Measurements from ENCODE around the gene ADRA2B. TPM values are rescaled to one million over a fixed set of nuclear protein-coding genes. Genes with fewer than 3 reads are reported as not detected.
A peak's percentile ranks its signal among the peaks of the same experiment; 100 is the strongest.
"Not testable (repeated sequence)": the region's sequence is repeated elsewhere in the genome, so short reads cannot be mapped to it uniquely, and the experiment has no call there.

Gene ADRA2B
- 3.1 TPM for polyA plus RNA-seq (2013, experiment 1 of 4)
- polyA plus RNA-seq (2013, experiment 2 of 4), result 2.8 TPM
- 3.2 TPM for polyA plus RNA-seq (2013, experiment 3 of 4)
- 2.9 TPM for polyA plus RNA-seq (2013, experiment 4 of 4)

GRCh38 chr2:96116424-96116878 is at the start of gene ADRA2B:
Gene ADRA2B (minus strand): TSS chr2:96116571. CDS start chr2:96116149, 422 bp downstream.
- no peak within 1 kb of the TSS for H3K27ac ChIP-seq (ENCODE audit: insufficient read depth, low read depth, low read length, poor library complexity, severe bottlenecking)
- no peaks in the 10 kb centered on the region for H3K36me3 ChIP-seq (ENCODE audit: control insufficient read depth, insufficient read depth, low read length)
- no peaks in the 10 kb centered on the region for H3K9me3 ChIP-seq (ENCODE audit: control insufficient read depth, low read length)
- WGBS, 2 experiments, result 1% methylated on average over 64 of the region's 64 CpGs
- peaks cover 4% of the 10 kb centered on the region for H3K4me1 ChIP-seq (ENCODE audit: control insufficient read depth, insufficient read depth, low read length)
- peaks cover 44% of the 10 kb centered on the region for H3K27me3 ChIP-seq (ENCODE audit: control insufficient read depth, insufficient read depth, low read length, poor library complexity, severe bottlenecking)
- H3K4me3 ChIP-seq (ENCODE audit: insufficient read depth, low read depth, low read length), result peak within 1 kb of the TSS; percentile 49

- Histone ChIP-seq H3K27me3 (ENCODE audit: control insufficient read depth, insufficient read depth, low read length, poor library complexity, severe bottlenecking) (no peaks in the 10 kb centered on the region), H3K36me3 (ENCODE audit: control insufficient read depth, insufficient read depth, low read length) (no peaks in the 10 kb centered on the region), H3K4me3 (ENCODE audit: insufficient read depth, low read depth, low read length) (no peak overlapping the region), H3K9me3 (ENCODE audit: control insufficient read depth, low read length) (no peaks in the 10 kb centered on the region), H3K4me1 (ENCODE audit: control insufficient read depth, insufficient read depth, low read length) (no peaks in the 10 kb centered on the region), H3K27ac (ENCODE audit: insufficient read depth, low read depth, low read length, poor library complexity, severe bottlenecking) (no peak overlapping the region)
- WGBS, 2 experiments, result 70% methylated on average over 18 of the region's 18 CpGs
These were observed 48.3 kb upstream of the ADRA2B start for GRCh38 chr2:96164459-96165184.

- Histone ChIP-seq H3K4me1 (ENCODE audit: control insufficient read depth, insufficient read depth, low read length) (no peaks in the 10 kb centered on the region), H3K9me3 (ENCODE audit: control insufficient read depth, low read length) (no peaks in the 10 kb centered on the region), H3K36me3 (ENCODE audit: control insufficient read depth, insufficient read depth, low read length) (no peaks in the 10 kb centered on the region), H3K27ac (ENCODE audit: insufficient read depth, low read depth, low read length, poor library complexity, severe bottlenecking) (no peak overlapping the region), H3K4me3 (ENCODE audit: insufficient read depth, low read depth, low read length) (no peak overlapping the region), H3K27me3 (ENCODE audit: control insufficient read depth, insufficient read depth, low read length, poor library complexity, severe bottlenecking) (no peaks in the 10 kb centered on the region)
- WGBS, 2 experiments, result 86 to 88% methylated on average over 13 of the region's 13 CpGs
These were observed 47.5 kb upstream of the ADRA2B start for GRCh38 chr2:96163768-96164429.

GRCh38 chr2:96163415-96163767 is 47.0 kb upstream of the ADRA2B start:
- no peaks in the 10 kb centered on the region for H3K4me1 ChIP-seq (ENCODE audit: control insufficient read depth, insufficient read depth, low read length)
- H3K4me3 ChIP-seq (ENCODE audit: insufficient read depth, low read depth, low read length), result no peak overlapping the region
- no peaks in the 10 kb centered on the region for H3K27me3 ChIP-seq (ENCODE audit: control insufficient read depth, insufficient read depth, low read length, poor library complexity, severe bottlenecking)
- H3K36me3 ChIP-seq (ENCODE audit: control insufficient read depth, insufficient read depth, low read length), result no peaks in the 10 kb centered on the region
- no peak overlapping the region for H3K27ac ChIP-seq (ENCODE audit: insufficient read depth, low read depth, low read length, poor library complexity, severe bottlenecking)
- 95% methylated on average over 5 of the region's 5 CpGs for WGBS, 2 experiments
- H3K9me3 ChIP-seq (ENCODE audit: control insufficient read depth, low read length), result no peaks in the 10 kb centered on the region

- Histone ChIP-seq H3K27me3 (ENCODE audit: control insufficient read depth, insufficient read depth, low read length, poor library complexity, severe bottlenecking) (no peaks in the 10 kb centered on the region), H3K4me1 (ENCODE audit: control insufficient read depth, insufficient read depth, low read length) (peaks cover 5% of the 10 kb centered on the region), H3K36me3 (ENCODE audit: control insufficient read depth, insufficient read depth, low read length) (no peaks in the 10 kb centered on the region), H3K9me3 (ENCODE audit: control insufficient read depth, low read length) (no peaks in the 10 kb centered on the region), H3K4me3 (ENCODE audit: insufficient read depth, low read depth, low read length) (no peak overlapping the region), H3K27ac (ENCODE audit: insufficient read depth, low read depth, low read length, poor library complexity, severe bottlenecking) (no peak overlapping the region)
- WGBS, 2 experiments, result 85 to 89% methylated on average over 5 of the region's 5 CpGs
These were observed 45.5 kb upstream of the ADRA2B start for GRCh38 chr2:96161898-96162297.

- H3K27me3 ChIP-seq (ENCODE audit: control insufficient read depth, insufficient read depth, low read length, poor library complexity, severe bottlenecking); H3K4me1 ChIP-seq (ENCODE audit: control insufficient read depth, insufficient read depth, low read length); H3K9me3 ChIP-seq (ENCODE audit: control insufficient read depth, low read length); H3K27ac ChIP-seq (ENCODE audit: insufficient read depth, low read depth, low read length, poor library complexity, severe bottlenecking); H3K4me3 ChIP-seq (ENCODE audit: insufficient read depth, low read depth, low read length); H3K36me3 ChIP-seq (ENCODE audit: control insufficient read depth, insufficient read depth, low read length): not testable (repeated sequence)
- 87 to 95% methylated on average over 3 to 4 of the region's 5 CpGs for WGBS, 2 experiments
These were observed 44.0 kb upstream of the ADRA2B start for GRCh38 chr2:96160366-96160765.

GRCh38 chr2:96159084-96159830 is 42.9 kb upstream of the ADRA2B start:
- 87 to 88% methylated on average over 17 of the region's 17 CpGs for WGBS, 2 experiments
- H3K4me1 ChIP-seq (ENCODE audit: control insufficient read depth, insufficient read depth, low read length), result peaks cover 5% of the 10 kb centered on the region
- H3K36me3 ChIP-seq (ENCODE audit: control insufficient read depth, insufficient read depth, low read length), result no peaks in the 10 kb centered on the region

GRCh38 chr2:96158554-96158940 is 42.2 kb upstream of the ADRA2B start:
- Histone ChIP-seq H3K4me3 (ENCODE audit: insufficient read depth, low read depth, low read length) (no peak overlapping the region), H3K4me1 (ENCODE audit: control insufficient read depth, insufficient read depth, low read length) (peaks cover 6% of the 10 kb centered on the region), H3K27ac (ENCODE audit: insufficient read depth, low read depth, low read length, poor library complexity, severe bottlenecking) (no peak overlapping the region), H3K36me3 (ENCODE audit: control insufficient read depth, insufficient read depth, low read length) (no peaks in the 10 kb centered on the region), H3K9me3 (ENCODE audit: control insufficient read depth, low read length) (no peaks in the 10 kb centered on the region), H3K27me3 (ENCODE audit: control insufficient read depth, insufficient read depth, low read length, poor library complexity, severe bottlenecking) (no peaks in the 10 kb centered on the region)
- 89 to 90% methylated on average over 14 of the region's 14 CpGs for WGBS, 2 experiments

More at GRCh38 chr2:96159084-96159830, 42.9 kb upstream of the ADRA2B start:
- no peaks in the 10 kb centered on the region for H3K9me3 ChIP-seq (ENCODE audit: control insufficient read depth, low read length)
- H3K4me3 ChIP-seq (ENCODE audit: insufficient read depth, low read depth, low read length), result no peak overlapping the region
- no peaks in the 10 kb centered on the region for H3K27me3 ChIP-seq (ENCODE audit: control insufficient read depth, insufficient read depth, low read length, poor library complexity, severe bottlenecking)
- H3K27ac ChIP-seq (ENCODE audit: insufficient read depth, low read depth, low read length, poor library complexity, severe bottlenecking), result no peak overlapping the region

- no peaks in the 10 kb centered on the region for H3K9me3 ChIP-seq (ENCODE audit: control insufficient read depth, low read length)
- H3K4me3 ChIP-seq (ENCODE audit: insufficient read depth, low read depth, low read length), result no peak overlapping the region
- no peaks in the 10 kb centered on the region for H3K27me3 ChIP-seq (ENCODE audit: control insufficient read depth, insufficient read depth, low read length, poor library complexity, severe bottlenecking)
- no peak overlapping the region for H3K27ac ChIP-seq (ENCODE audit: insufficient read depth, low read depth, low read length, poor library complexity, severe bottlenecking)
- 85 to 86% methylated on average over 17 to 19 of the region's 19 CpGs for WGBS, 2 experiments
- H3K36me3 ChIP-seq (ENCODE audit: control insufficient read depth, insufficient read depth, low read length), result no peaks in the 10 kb centered on the region
- peaks cover 13% of the 10 kb centered on the region for H3K4me1 ChIP-seq (ENCODE audit: control insufficient read depth, insufficient read depth, low read length)
These were observed 41.5 kb upstream of the ADRA2B start for GRCh38 chr2:96157649-96158553.
